Astrocyte of the spinal cord (primary cell): ENCODE data around the gene CCR2.

Experiments
- DNase-seq: peaks from one replicate; pipeline ENCODE4 v3.0.0; 2011; ENCODE audit warnings: low read depth, low spot score
- H3K4me3 ChIP-seq: 2 replicates; pipeline ENCODE4 v1.5.1; 2011; ENCODE audit warnings: low read depth, mild to moderate bottlenecking, low read length, moderate library complexity
- in situ Hi-C: cut with HindIII; loops from 2 replicates; pipeline ENCODE4 v1.10.0; 2017; ENCODE audit warnings: low sequenced_read_pairs
- TF ChIP-seq, protein P1 (sequence below): IDR thresholded peaks from 2 replicates; pipeline ENCODE4 v1.5.1; 2012; ENCODE audit warnings: low read depth, mild to moderate bottlenecking, low read length, inconsistent platforms

Gene CCR2

DNA sequence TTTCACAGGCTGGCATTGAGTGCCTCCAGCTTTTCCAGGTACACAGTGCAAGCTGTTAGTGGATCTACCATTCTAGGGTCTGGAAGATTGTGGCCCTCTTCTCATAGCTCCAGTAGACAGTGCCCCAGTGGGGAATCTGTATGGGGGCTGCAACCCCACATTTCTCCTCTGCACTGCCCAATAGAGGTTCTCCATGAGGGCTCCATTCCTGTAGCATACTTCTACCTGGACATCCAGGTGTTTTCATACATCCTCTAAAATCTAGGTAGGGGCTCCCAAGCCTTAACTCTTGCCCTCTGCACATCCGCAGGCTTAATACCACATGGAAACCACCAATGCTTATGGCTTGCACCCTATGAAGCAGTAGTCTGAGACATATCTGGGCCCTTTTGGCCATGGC lies 15.1 kb upstream of the CCR2 start:
- in situ Hi-C loops: no loop called here
- TF ChIP-seq, protein P1, sequence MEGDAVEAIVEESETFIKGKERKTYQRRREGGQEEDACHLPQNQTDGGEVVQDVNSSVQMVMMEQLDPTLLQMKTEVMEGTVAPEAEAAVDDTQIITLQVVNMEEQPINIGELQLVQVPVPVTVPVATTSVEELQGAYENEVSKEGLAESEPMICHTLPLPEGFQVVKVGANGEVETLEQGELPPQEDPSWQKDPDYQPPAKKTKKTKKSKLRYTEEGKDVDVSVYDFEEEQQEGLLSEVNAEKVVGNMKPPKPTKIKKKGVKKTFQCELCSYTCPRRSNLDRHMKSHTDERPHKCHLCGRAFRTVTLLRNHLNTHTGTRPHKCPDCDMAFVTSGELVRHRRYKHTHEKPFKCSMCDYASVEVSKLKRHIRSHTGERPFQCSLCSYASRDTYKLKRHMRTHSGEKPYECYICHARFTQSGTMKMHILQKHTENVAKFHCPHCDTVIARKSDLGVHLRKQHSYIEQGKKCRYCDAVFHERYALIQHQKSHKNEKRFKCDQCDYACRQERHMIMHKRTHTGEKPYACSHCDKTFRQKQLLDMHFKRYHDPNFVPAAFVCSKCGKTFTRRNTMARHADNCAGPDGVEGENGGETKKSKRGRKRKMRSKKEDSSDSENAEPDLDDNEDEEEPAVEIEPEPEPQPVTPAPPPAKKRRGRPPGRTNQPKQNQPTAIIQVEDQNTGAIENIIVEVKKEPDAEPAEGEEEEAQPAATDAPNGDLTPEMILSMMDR: no peak
- no peak for DNase-seq
- no peak overlapping the region for H3K4me3 ChIP-seq

DNA sequence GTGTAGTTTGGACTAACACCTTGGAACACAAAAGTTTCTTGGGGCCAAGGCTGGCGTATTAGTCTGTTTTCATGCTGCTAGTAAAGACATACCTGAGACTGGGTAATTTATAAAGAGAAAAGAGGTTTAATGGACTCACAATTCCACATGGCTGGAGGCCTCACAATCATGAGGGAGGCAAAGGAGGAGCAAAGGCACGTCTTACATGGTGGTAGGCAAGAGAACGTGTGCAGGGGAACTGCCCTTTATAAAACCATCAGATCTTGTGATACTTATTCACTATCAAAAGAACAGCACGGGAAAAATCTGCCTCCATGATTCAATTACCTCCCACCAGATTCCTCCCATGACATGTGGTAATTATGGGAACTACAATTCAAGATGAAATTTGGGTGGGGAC lies 9.4 kb upstream of the CCR2 start:
- in situ Hi-C loops: no loop called here
- no peak for DNase-seq
- no peak overlapping the region for H3K4me3 ChIP-seq
- TF ChIP-seq, protein P1: no peak

DNA sequence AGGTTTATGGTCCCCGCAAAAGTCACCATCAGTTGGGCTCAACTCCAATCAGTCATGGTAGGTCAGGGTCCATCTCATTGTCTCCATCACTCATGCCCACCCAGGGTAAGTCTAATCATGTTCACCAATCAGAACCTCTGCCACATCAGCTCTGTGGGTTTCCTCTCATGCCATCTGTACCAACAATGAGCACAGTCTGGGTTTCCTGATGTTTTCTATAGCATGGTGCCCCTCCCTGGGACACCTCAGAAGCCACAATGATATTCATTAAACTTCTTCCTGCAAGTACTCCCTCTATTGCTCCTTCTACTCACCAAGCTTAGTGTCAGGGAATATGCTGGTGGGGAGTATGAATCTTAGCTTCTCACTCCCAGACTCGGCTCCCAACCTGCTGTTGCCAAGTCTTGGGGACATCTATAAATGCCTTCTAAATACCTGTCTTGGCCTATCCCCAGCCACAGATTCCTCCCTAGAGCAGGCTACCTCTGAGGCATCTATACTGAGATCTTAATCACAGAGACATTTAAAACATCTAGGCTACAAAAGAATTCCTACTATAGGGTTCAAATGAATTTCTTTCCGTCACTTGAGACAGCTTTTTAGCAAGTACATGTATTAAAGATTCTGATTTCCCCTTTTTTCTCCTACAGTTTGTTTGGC lies 5.0 kb upstream of the CCR2 start:
- in situ Hi-C loops: no loop called here
- H3K4me3 ChIP-seq: no peak overlapping the region
- DNase-seq: no peak
- TF ChIP-seq, protein P1: no peak

DNA sequence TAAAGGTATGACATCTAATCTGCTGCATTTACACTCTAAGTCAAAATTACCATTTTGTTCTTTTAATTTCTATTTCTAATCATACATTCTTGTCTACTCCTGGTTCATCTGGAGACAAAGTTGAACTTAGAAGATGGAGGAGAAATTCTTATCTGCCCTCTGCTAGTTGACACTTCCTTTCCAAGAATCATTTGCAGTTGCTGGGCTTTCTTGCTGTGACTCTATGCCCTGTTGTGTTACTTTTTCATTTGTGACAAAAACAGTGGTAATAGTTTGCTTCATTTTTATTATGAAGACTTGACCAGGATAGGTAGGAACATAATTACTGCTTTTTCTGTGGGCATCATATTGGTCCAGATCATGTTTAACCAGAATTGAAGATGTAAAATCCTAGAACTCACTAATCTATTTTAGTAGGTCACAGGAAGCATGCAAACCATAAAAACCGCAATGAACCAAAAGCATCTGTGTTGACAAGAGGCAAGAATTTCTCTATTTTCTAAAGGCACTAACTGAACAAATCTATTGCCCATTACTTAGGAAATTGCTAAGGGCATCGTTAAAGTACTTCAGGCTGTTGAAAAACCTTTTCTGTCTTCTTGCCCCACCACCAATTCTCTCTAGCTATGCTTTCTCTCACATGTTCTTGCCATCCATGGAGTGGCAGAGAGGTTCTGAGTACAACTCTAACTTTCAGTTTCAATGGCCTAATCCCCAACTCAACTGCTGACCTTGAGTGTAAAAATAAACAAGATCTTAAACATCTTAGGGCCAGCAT lies 4.2 kb upstream of the CCR2 start:
- no peak overlapping the region for H3K4me3 ChIP-seq
- no peak for DNase-seq
- TF ChIP-seq, protein P1: no peak
- in situ Hi-C loops: no loop called here

DNA sequence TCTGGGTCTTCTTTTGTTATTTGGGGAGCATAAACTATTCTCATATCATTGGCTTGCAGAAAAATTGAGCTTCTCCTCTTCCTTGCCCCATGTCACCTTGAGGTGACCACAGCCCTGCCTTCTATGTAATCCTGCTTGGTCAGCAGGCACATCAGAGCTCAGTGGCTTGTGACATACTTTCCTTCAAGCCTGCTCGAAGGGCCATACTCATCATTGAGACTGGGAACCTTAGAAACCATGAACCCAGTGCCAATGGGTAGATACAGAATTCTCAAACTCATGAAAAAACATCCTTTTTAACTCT lies 3.7 kb upstream of the CCR2 start:
- TF ChIP-seq, protein P1: no peak
- no peak overlapping the region for H3K4me3 ChIP-seq
- no peak for DNase-seq
- in situ Hi-C loops: no loop called here

DNA sequence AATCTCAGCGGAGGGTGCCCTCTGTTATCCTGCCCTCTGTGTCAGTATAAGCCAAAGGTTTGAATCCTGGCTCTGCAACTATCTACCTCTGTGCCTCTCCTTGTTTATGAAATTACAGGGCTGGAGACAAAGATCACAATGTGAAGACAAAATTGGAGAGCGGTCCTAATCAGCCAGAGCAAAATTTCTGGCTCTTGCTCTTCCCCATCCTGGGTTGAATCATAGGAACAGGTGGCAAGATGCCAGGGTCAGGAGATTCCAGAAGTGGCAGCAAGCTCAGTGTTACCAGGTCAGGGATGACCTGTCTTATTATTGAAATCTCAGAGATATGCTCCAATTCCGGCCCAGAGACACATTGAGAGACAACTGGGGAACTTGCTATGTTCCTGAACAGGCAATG lies 2.3 kb upstream of the CCR2 start:
- TF ChIP-seq, protein P1: no peak
- no peak overlapping the region for H3K4me3 ChIP-seq
- in situ Hi-C loops: no loop called here
- no peak for DNase-seq
